Activated T-cell treated with anti-CD3 and anti-CD28 coated beads, Interleukin-2, amount 50 U/mL, for 1 hour (primary cell): ENCODE results near the gene ZNF776.
"Not testable (repeated sequence)": the region's sequence is repeated elsewhere in the genome, so short reads cannot be mapped to it uniquely, and the experiment has no call there.

Experiments used
- DNase-seq: peaks from one replicate; pipeline ENCODE4 v3.0.0-alpha.2; 2020

Gene ZNF776

GRCh38 chr19:57779220-57779845 lies 32.7 kb downstream of the ZNF776 start:
- no peak for DNase-seq

GRCh38 chr19:57786286-57786685 lies 39.7 kb downstream of the ZNF776 start:
- no peak for DNase-seq

DNA sequence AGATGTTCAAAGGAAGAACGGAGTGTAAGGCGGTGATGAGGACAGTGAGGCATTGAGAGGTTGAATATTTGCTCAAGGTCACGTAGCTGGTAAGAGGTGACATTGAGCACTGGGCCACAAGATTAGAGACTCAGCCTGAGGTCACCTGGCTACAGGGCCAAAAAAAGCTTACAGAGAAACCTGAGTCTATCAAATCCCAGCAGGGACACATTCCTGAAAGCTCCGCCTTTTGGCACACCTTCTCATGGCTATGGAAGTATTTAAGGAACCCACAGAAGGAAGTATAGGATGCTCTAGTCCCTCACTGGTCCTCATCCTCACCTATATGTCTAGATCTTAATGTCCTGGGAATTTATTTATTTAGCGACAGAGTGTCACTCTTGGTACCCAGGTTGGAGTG lies 40.3 kb downstream of the ZNF776 start:
- no peak for DNase-seq

DNA sequence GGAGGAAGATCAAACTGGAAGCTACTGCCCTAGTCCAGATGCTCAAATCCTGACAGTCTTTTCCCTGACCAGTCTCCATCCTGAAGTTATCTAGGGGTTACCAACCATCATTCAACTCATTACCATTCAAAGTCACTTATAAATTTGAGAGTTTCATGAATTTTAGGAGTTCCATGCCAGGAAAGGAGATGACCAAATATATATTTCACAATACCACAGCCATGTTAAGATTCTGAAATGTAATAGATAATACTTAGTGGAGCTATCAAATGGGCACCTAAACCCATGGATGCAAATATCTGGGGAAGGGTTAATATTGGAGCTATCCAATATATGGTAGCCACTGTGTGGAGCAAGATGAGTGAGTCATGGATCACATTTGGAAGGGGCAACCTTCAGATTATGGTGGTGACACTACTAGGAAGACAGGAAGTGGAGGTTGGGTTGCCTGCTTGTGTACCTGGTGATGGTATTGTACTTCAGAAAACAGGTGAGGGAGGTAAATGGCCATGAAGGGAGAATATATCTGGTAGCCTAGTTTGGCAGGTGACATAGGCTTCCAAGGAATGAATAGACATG lies 41.6 kb downstream of the ZNF776 start:
- DNase-seq, result no peak

DNA sequence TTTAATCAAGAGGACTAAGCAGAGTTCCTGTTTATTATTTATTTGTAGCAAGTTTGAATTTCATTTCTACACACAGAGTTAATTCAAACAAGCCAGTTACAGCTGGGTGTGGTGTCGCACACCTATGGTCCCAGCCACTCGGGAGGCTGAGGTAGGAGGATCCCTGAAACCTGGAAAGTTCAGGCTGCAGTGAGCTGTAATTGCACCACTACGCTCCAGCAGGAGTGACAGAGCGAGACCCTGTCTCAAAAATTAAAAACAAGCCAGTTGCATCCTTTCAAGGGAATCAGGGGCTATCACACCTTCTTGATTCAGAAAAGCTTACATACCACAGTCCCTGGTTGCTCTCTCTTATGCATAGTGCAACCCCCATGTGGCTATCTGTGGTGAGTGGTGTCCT lies 42.7 kb downstream of the ZNF776 start:
- DNase-seq, result no peak

- not testable (repeated sequence) for DNase-seq
Observed at GRCh38 chr19:57796580-57796979, 50.0 kb downstream of the ZNF776 start.

- no peak for DNase-seq
Observed at GRCh38 chr19:57800696-57801095, 54.1 kb downstream of the ZNF776 start.

GRCh38 chr19:57802269-57802668 lies 55.7 kb downstream of the ZNF776 start:
- no peak for DNase-seq

GRCh38 chr19:57803265-57803593 lies 56.6 kb downstream of the ZNF776 start:
- DNase-seq, result no peak

DNA sequence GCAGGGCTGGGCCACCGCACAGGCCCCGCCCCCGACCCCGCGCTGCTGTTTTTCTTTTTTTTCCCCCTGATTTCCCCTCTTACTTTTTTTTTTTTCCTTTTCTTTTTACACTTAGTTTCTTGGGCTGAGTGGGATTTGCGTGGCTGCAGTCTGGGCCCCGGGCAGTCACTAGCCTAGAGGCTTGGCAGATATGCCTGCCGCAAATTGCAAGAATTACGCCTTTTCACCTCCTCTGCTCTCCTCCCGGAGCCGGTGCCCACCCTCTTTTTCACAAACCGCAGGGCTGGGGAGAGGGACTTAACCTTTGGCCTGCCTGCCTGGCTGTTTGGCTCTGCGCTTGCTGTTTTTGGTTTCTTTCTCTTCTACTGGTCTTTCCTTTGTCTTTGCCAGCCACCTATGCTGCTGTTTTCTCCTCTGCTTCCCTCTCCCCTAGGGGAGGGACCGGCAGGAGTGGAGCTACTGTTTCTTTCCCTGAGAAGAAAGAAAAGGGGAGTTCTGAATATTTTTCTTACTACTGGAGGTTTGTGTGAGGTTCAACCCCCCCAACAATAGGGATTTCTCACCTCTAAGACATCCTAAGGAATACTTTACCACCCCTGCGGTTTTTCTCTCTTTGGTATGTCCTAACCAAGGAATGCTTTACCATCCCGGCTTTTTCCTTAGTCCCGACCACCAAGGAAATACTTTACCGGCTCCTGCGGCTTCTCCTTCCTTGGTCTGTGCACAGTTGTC lies 57.1 kb downstream of the ZNF776 start:
- no peak for DNase-seq

- no peak for DNase-seq
Observed at GRCh38 chr19:57807541-57807940, 60.9 kb downstream of the ZNF776 start.
